ENCODE results near the gene CHAF1A.

The CHAF1A gene

DNA sequence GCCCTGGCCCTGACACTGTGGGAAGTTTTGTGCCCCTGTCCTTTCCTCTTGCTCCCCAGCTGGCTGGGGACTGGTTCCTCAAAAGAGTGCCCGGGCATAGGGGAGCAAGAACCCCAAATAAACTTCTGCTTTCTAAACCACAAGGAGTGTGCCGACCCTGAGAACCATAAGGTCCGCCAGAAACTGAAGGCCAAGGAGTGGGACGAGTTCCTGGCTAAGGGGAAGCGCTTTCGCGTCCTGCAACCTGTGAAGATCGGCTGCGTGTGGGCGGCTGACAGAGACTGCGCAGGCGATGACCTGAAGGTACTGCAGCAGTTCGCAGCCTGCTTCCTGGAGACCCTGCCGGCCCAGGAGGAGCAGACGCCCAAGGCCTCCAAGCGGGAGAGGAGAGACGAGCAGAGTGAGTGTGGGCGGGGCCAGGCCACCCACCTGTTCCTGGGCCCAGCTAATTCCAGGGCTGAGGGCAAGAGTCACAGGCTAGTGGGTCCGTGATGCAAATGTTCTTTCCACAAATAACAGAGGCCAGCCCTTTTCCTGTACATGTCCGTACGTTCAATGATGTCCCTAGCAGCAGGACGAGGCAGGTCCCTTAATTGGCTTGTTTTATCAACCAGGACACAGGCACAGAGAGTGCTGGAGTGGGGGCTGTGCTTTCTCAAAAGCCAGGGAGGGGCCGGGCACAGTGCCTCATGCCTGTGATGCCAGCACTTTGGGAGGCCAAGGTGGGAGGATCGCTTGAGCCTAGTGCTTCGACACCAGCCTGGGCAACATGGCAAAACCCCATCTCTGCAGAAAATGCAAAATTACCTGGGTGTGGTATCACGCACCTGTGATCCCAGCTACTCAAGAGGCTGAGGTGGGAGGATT, 29.6 kb downstream of the CHAF1A start:
- no peak overlapping the region for H3K4me3 Mint-ChIP-seq
- TF ChIP-seq, protein P1, sequence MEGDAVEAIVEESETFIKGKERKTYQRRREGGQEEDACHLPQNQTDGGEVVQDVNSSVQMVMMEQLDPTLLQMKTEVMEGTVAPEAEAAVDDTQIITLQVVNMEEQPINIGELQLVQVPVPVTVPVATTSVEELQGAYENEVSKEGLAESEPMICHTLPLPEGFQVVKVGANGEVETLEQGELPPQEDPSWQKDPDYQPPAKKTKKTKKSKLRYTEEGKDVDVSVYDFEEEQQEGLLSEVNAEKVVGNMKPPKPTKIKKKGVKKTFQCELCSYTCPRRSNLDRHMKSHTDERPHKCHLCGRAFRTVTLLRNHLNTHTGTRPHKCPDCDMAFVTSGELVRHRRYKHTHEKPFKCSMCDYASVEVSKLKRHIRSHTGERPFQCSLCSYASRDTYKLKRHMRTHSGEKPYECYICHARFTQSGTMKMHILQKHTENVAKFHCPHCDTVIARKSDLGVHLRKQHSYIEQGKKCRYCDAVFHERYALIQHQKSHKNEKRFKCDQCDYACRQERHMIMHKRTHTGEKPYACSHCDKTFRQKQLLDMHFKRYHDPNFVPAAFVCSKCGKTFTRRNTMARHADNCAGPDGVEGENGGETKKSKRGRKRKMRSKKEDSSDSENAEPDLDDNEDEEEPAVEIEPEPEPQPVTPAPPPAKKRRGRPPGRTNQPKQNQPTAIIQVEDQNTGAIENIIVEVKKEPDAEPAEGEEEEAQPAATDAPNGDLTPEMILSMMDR (IDR thresholded peaks at IDR 0.05): no peak
- no peaks in the 10 kb centered on the region for H3K27me3 Mint-ChIP-seq (ENCODE audit: low read depth, poor library complexity)
- no peaks in the 10 kb centered on the region for H3K4me1 Mint-ChIP-seq
- peaks cover 78% of the 10 kb centered on the region for H3K36me3 Mint-ChIP-seq (ENCODE audit: low read depth)
- H3K27ac Mint-ChIP-seq: no peak overlapping the region
- DNase-seq: no peak
- no peaks in the 10 kb centered on the region for H3K9me3 Mint-ChIP-seq

DNA sequence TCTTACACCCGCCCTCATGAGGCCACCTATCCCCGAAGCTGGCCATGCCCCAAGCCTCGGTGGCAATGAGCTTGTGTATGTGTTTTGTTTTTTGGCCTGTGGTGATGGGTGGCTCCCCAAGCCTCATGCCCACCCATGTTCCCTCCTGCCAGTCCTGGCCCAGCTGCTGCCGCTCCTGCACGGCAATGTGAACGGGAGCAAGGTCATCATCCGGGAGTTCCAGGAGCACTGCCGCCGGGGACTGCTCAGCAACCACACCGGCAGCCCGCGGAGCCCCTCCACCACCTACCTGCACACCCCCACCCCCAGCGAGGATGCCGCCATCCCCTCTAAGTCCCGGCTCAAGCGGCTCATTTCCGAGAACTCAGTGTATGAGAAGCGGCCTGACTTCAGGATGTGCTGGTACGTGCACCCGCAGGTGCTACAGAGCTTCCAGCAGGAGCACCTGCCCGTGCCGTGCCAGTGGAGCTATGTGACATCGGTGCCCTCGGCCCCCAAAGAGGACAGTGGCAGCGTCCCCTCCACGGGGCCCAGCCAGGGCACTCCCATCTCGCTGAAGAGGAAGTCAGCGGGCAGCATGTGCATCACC, 30.6 kb downstream of the CHAF1A start:
- DNase-seq: no peak
- H3K4me1 Mint-ChIP-seq: no peaks in the 10 kb centered on the region
- TF ChIP-seq, protein P1 (IDR thresholded peaks at IDR 0.05): no peak
- no peaks in the 10 kb centered on the region for H3K27me3 Mint-ChIP-seq (ENCODE audit: low read depth, poor library complexity)
- H3K27ac Mint-ChIP-seq: no peak overlapping the region
- H3K9me3 Mint-ChIP-seq: no peaks in the 10 kb centered on the region
- H3K36me3 Mint-ChIP-seq (ENCODE audit: low read depth): peaks cover 80% of the 10 kb centered on the region
- no peak overlapping the region for H3K4me3 Mint-ChIP-seq

DNA sequence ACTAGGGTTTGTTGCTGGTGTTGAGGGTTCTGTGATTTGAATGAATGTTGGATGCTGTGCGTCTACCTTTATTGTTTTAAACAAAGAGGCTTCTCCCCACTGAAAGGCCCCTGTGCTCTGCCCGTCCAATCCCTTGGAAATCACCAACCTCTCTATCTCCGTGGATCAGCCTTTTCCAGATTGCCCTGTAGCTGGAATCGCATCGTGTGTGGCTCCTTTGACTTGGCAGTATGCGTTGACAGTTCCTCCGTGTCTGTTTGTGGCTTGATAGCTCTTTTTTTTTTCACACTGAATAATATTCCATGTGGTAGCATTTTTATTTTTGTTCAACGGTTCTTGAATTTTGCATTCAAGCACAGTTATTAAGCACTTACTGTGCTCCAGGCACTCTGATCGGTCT, 32.0 kb downstream of the CHAF1A start:
- Mint-ChIP-seq H3K9me3 (no peaks in the 10 kb centered on the region), H3K27ac (no peak overlapping the region)

DNA sequence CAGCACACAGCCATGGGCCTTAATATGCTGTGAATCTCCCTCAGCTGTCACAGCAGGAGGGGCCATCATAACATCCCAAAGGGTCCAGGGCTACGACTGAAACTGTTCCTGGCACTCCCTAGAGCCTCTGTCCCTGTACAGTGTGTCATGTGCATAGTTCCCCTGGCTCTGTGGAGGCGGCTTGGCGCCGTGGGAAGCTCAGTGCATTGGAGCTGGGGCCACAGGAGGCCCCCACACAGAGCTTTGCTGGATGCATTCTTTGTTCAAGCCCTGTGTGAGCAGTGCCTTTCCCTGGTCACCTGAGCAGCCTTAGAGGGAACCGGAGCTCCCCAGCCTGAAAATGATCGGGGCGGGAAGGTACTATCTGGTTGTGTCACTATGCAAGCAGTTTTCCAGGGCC, 33.8 kb downstream of the CHAF1A start:
- TF ChIP-seq, protein P1 (IDR thresholded peaks at IDR 0.05): no peak
- Mint-ChIP-seq H3K9me3 (no peaks in the 10 kb centered on the region), H3K36me3 (ENCODE audit: low read depth) (peaks cover 81% of the 10 kb centered on the region), H3K4me3 (no peak overlapping the region), H3K27ac (no peak overlapping the region), H3K27me3 (ENCODE audit: low read depth, poor library complexity) (no peaks in the 10 kb centered on the region), H3K4me1 (no peaks in the 10 kb centered on the region)
- no peak for DNase-seq

More for the DNA sequence above, 32.0 kb downstream of the CHAF1A start:
- H3K27me3 Mint-ChIP-seq (ENCODE audit: low read depth, poor library complexity): no peaks in the 10 kb centered on the region
- no peak overlapping the region for H3K4me3 Mint-ChIP-seq
- no peak for DNase-seq
- H3K36me3 Mint-ChIP-seq (ENCODE audit: low read depth): peaks cover 83% of the 10 kb centered on the region
- TF ChIP-seq, protein P1 (IDR thresholded peaks at IDR 0.05): no peak
- H3K4me1 Mint-ChIP-seq: no peaks in the 10 kb centered on the region

DNA sequence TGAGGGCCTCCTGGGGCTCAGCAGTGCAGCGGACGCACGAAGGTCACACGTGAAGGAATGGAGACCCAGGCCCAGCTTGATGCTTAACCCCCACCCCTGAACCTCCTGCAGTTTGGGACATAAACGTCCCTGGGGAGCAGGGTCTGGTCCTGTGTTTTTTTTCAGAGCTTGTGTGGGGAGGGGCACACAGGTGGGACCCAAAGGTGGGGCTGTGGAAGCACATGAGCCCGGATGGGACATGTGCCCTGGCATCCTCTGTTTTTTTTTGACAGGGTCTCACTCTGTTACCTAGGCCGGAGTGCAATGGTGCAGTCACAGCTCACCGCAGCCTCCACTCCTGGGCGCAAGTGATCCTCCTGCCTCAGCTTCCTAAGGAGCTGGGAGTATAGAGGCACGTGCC, 34.7 kb downstream of the CHAF1A start:
- DNase-seq: no peak
- H3K36me3 Mint-ChIP-seq (ENCODE audit: low read depth): peaks cover 73% of the 10 kb centered on the region
- no peak overlapping the region for H3K27ac Mint-ChIP-seq
- H3K4me1 Mint-ChIP-seq: peaks cover 3% of the 10 kb centered on the region
- H3K9me3 Mint-ChIP-seq: no peaks in the 10 kb centered on the region
- TF ChIP-seq, protein P1 (IDR thresholded peaks at IDR 0.05): no peak
- no peaks in the 10 kb centered on the region for H3K27me3 Mint-ChIP-seq (ENCODE audit: low read depth, poor library complexity)
- no peak overlapping the region for H3K4me3 Mint-ChIP-seq
